GM13977 (cell line): ENCODE measurements around the gene NEK10.

Source experiments
- DNase-seq: peaks from one replicate; pipeline ENCODE4 v3.0.0; 2012; ENCODE audit warnings: low spot score
- CTCF ChIP-seq: IDR thresholded peaks from 2 replicates; pipeline ENCODE4 v1.5.1; 2012; ENCODE audit warnings: mild to moderate bottlenecking, control low read depth; ENCODE audit not compliant: insufficient read depth; ENCODE audit errors: extremely low read depth, missing control alignments
- in situ Hi-C: fragments of 300-500 bp; cut with MboI; formaldehyde crosslinking; loops from one replicate; pipeline ENCODE4 v1.12.0; 2022; ENCODE audit warnings: low sequenced_read_pairs, low pct_unique_long_range_greater_than_20kb, mixed read lengths, inconsistent platforms; ENCODE audit not compliant: unreplicated experiment

Gene NEK10

GRCh38 chr3:27186013-27186412 is 183.2 kb downstream of the NEK10 start:
- no peak for TF ChIP-seq CTCF
- in situ Hi-C loops = no loop called here
- no peak for DNase-seq

- no peak for TF ChIP-seq CTCF
- in situ Hi-C loops = no loop called here
- DNase-seq = no peak
Observed at GRCh38 chr3:27185231-27185989, 183.8 kb downstream of the NEK10 start.

- TF ChIP-seq CTCF = no peak
- in situ Hi-C loops = no loop called here
- no peak for DNase-seq
Observed at GRCh38 chr3:27184261-27184660, 184.9 kb downstream of the NEK10 start.

- no peak for TF ChIP-seq CTCF
- no peak for DNase-seq
- in situ Hi-C loops = no loop called here
Observed at GRCh38 chr3:27176256-27176655, 192.9 kb downstream of the NEK10 start.

GRCh38 chr3:27174530-27174929 is 194.7 kb downstream of the NEK10 start:
- in situ Hi-C loops = no loop called here
- TF ChIP-seq CTCF = no peak
- no peak for DNase-seq

GRCh38 chr3:27171113-27171512 is 198.1 kb downstream of the NEK10 start:
- DNase-seq = no peak
- in situ Hi-C loops = no loop called here
- TF ChIP-seq CTCF = no peak
